ENCODE data around the gene CDKL2.

- TF ChIP-seq RCOR1 (IDR thresholded peaks at IDR 0.05; ENCODE audit: low read depth, low read length) (no peak), CTCF (IDR thresholded peaks at IDR 0.05) (no peak), RNF2 (IDR thresholded peaks at IDR 0.05; ENCODE audit: borderline replicate concordance, low read depth) (no peak), POLR2A (IDR thresholded peaks at IDR 0.05; ENCODE audit: low read length) (no peak), RAD21 (conservative IDR thresholded peaks at IDR 0.05 in 1 of 2, IDR thresholded peaks at IDR 0.05 in 1 of 2) (no peak), JUN (IDR thresholded peaks at IDR 0.05) (no peak), NFE2L2 (conservative IDR thresholded peaks at IDR 0.05; ENCODE audit: low read length) (no peak), EP300 (IDR thresholded peaks at IDR 0.05) (no peak), E2F6 (IDR thresholded peaks at IDR 0.05; ENCODE audit: borderline replicate concordance, low read depth) (no peak), HOXB5 (CRISPR knock-in tag; IDR thresholded peaks at IDR 0.05) (no peak), MAFK (IDR thresholded peaks at IDR 0.05; ENCODE audit: partially characterized antibody) (no peak), RFX5 (IDR thresholded peaks at IDR 0.05) (no peak), EHMT2 (IDR thresholded peaks at IDR 0.05; ENCODE audit: low read depth) (no peak), FOXS1 (CRISPR knock-in tag; IDR thresholded peaks at IDR 0.05) (no peak)
Measured at GRCh38 chr4:75567725-75568124, 62.6 kb downstream of the CDKL2 start.
